Uterus (tissue), 2 donors: ENCODE data around the gene PPP2R5A.

ENCODE experiments used
- CTCF ChIP-seq, 4 experiments: fragments of 200-600 bp in 2 of 4; fragments of 450-650 bp in 2 of 4; sonication (generic) in 2 of 4; IDR thresholded peaks; one replicate each; pipeline ENCODE4 v1.5.1; 2016 to 2019; ENCODE audit warnings: antibody characterized with exemption in 4 of 4, mild to moderate bottlenecking in 2 of 4, moderate library complexity in 1 of 4
- POLR2A ChIP-seq, 2 donors: fragments of 450-650 bp; IDR thresholded peaks; one replicate each; pipeline ENCODE4 v1.6.1; 2016; ENCODE audit warnings: antibody characterized with exemption in 2 of 2, mild to moderate bottlenecking in 1 of 2, moderate library complexity in 1 of 2

- no peak for TF ChIP-seq POLR2A (IDR thresholded peaks at IDR 0.05)
- no peak for TF ChIP-seq CTCF (IDR thresholded peaks at IDR 0.05)
Measured at GRCh38 chr1:212328248-212328647, 43.0 kb downstream of the PPP2R5A start.
